Fibroblast of lung (primary cell): ENCODE results near the gene SUMO2. TPM values are rescaled to one million over a fixed set of nuclear protein-coding genes. Genes with fewer than 3 reads are reported as not detected.
"Not testable (repeated sequence)": the region's sequence is repeated elsewhere in the genome, so short reads cannot be mapped to it uniquely, and the experiment has no call there.

Experiments used
- DNase-seq, 2 donors: peaks; one replicate each; pipeline versions ENCODE4 v3.0.0 to v3.0.0-alpha.2; 2010; ENCODE audit warnings: low read depth in 2 of 2
- H2AFZ ChIP-seq: 2 replicates; pipeline ENCODE4 v1.5.1; 2012; ENCODE audit warnings: low read length, control low read depth, inconsistent platforms
- H3K27ac ChIP-seq: 2 replicates; pipeline ENCODE4 v1.5.1; 2011; ENCODE audit warnings: low read length, control low read depth; ENCODE audit not compliant: insufficient read depth
- H3K27me3 ChIP-seq: 2 replicates; pipeline ENCODE4 v1.5.1; 2011; ENCODE audit warnings: mild to moderate bottlenecking, low read length; ENCODE audit not compliant: control insufficient read depth, insufficient read depth
- H3K36me3 ChIP-seq: 2 replicates; pipeline ENCODE4 v1.5.1; 2011; ENCODE audit warnings: low read length; ENCODE audit not compliant: control insufficient read depth, insufficient read depth
- H3K4me1 ChIP-seq: 2 replicates; pipeline ENCODE4 v1.5.1; 2011; ENCODE audit warnings: low read length; ENCODE audit not compliant: control insufficient read depth, insufficient read depth; ENCODE audit errors: extremely low read depth
- H3K4me2 ChIP-seq: 2 replicates; pipeline ENCODE4 v1.5.1; 2011; ENCODE audit warnings: low read length, control low read depth; ENCODE audit not compliant: insufficient read depth; ENCODE audit errors: extremely low read depth
- H3K4me3 ChIP-seq, 4 experiments: fragments of 200-600 bp in 1 of 4; sonication (generic) in 1 of 4; replicated peaks in 1 of 4; 2 replicates each; pipeline ENCODE4 v1.5.1; 2011 to 2016; ENCODE audit warnings: low read length in 4 of 4, low read depth in 3 of 4, mild to moderate bottlenecking in 3 of 4, control low read depth in 2 of 4, inconsistent platforms in 1 of 4, mixed read lengths in 1 of 4; ENCODE audit not compliant: insufficient read depth in 1 of 4; ENCODE audit errors: control extremely low read depth in 1 of 4
- H3K79me2 ChIP-seq: 2 replicates; pipeline ENCODE4 v1.5.1; 2012; ENCODE audit warnings: mild to moderate bottlenecking, low read length, inconsistent platforms; ENCODE audit not compliant: control insufficient read depth, insufficient read depth
- H3K9ac ChIP-seq: 2 replicates; pipeline ENCODE4 v1.5.1; 2011; ENCODE audit warnings: mild to moderate bottlenecking, low read length, control low read depth; ENCODE audit not compliant: insufficient read depth
- H3K9me3 ChIP-seq: 2 replicates; pipeline ENCODE4 v1.5.1; 2012; ENCODE audit warnings: low read depth, low read length; ENCODE audit not compliant: control insufficient read depth, insufficient read depth
- H4K20me1 ChIP-seq: 2 replicates; pipeline ENCODE4 v1.5.1; 2011; ENCODE audit warnings: low read length; ENCODE audit not compliant: control insufficient read depth, insufficient read depth; ENCODE audit errors: extremely low read depth
- CTCF ChIP-seq, 2 donors: IDR thresholded peaks in 1 of 2; conservative IDR thresholded peaks in 1 of 2; 1 replicate in 1 of 2; 2 replicates in 1 of 2; pipeline ENCODE4 v1.5.1; 2011 to 2012; ENCODE audit warnings: low read length in 2 of 2, control low read depth in 1 of 2, inconsistent platforms in 1 of 2, low read depth in 1 of 2, mild to moderate bottlenecking in 1 of 2
- EZH2 ChIP-seq: IDR thresholded peaks from 2 replicates; pipeline ENCODE4 v1.5.1; 2012; ENCODE audit warnings: low read length, control low read depth, mild to moderate bottlenecking; ENCODE audit errors: missing control alignments
- polyA plus RNA-seq, 2 donors: library from polyadenylated mRNA; depleted of rRNA in 1 of 2; stranded (reverse) in 1 of 2; unstranded in 1 of 2; fragments of >200 nt; gene quantifications; 2 replicates each; pipeline ENCODE4 v1.2.1, GENCODE V29; 2011 to 2012; ENCODE audit warnings: missing spikeins in 1 of 2
- total RNA-seq: library from RNA; depleted of rRNA; stranded (reverse); fragments of >200 nt; gene quantifications from 2 replicates; pipeline ENCODE4 v1.2.1, GENCODE V29; 2014

SUMO2 gene
- total and polyA plus RNA-seq, 2 donors (not counting 1 experiment from before 2014, with no cell fraction given): 122 to 191 TPM

- Histone ChIP-seq H3K4me2 (no peak overlapping the region), H3K27me3 (no peaks in the 10 kb centered on the region), H3K4me1 (no peaks in the 10 kb centered on the region), H2AFZ (no peak overlapping the region), H3K79me2 (no peaks in the 10 kb centered on the region), H3K9ac (no peak overlapping the region), H3K27ac (no peak overlapping the region), H3K4me3 (no peak overlapping the region), H3K36me3 (peaks cover 12% of the 10 kb centered on the region), H4K20me1 (no peaks in the 10 kb centered on the region), H3K9me3 (no peaks in the 10 kb centered on the region)
- TF ChIP-seq CTCF (conservative IDR thresholded peaks at IDR 0.05 in 1 of 2, IDR thresholded peaks at IDR 0.05 in 1 of 2; ENCODE audit: low read depth in 1 of 2, low read length in 2 of 2) (no peak), EZH2 (no peak)
- DNase-seq: no peak
These were observed 53.9 kb downstream of the SUMO2 start for GRCh38 chr17:75128694-75129505.

DNA sequence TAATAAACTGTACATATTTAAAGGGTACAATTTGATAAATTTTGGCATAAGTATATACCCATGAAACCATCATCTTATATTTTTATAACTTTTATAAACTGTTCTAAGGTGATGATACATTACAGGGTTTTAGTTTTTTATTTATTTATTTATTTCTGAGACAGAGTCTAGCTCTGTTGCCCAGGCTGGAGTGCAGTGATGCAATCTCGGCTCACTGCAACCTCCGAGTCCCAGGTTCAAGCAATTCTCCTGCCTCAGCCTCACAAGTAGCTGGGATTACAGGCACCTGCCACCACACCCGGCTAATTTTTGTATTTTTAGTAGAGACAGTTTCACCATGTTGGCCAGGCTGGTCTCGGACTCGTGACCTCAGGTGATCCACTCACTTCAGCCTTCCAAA, 54.8 kb downstream of the SUMO2 start:
- peaks cover 12% of the 10 kb centered on the region for H3K36me3 ChIP-seq
- not testable (repeated sequence) for H3K4me3 ChIP-seq, H4K20me1 ChIP-seq, DNase-seq, H3K79me2 ChIP-seq, H3K4me1 ChIP-seq, H3K9me3 ChIP-seq, H3K27me3 ChIP-seq, H2AFZ ChIP-seq, H3K4me2 ChIP-seq, H3K9ac ChIP-seq, H3K27ac ChIP-seq

DNA sequence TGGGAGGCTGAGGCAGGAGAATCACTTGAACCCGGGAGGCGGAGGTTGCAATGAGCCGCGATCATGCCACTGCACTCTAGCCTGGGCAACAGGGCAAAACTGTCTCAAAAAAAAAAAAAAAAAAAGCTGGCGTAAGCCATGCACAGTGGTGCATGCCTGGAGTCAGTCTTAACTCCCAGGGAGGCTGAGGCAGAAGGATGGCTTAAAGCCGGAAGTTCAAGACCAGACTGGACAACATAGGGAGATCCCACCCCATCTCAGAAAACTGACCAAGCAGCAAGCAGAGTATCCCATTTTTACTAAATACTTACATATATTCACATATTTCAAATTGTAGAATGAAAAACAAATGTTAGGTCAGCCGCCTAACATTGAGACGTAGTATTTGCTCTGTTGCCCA, 55.8 kb downstream of the SUMO2 start:
- no peaks in the 10 kb centered on the region for H3K27me3 ChIP-seq
- H3K4me3 ChIP-seq: no peak overlapping the region
- no peaks in the 10 kb centered on the region for H3K9me3 ChIP-seq
- no peaks in the 10 kb centered on the region for H3K4me1 ChIP-seq
- DNase-seq: no peak
- no peak overlapping the region for H2AFZ ChIP-seq
- H3K27ac ChIP-seq: no peak overlapping the region
- no peaks in the 10 kb centered on the region for H4K20me1 ChIP-seq
- H3K36me3 ChIP-seq: peaks cover 12% of the 10 kb centered on the region
- no peaks in the 10 kb centered on the region for H3K79me2 ChIP-seq
- TF ChIP-seq CTCF (conservative IDR thresholded peaks at IDR 0.05 in 1 of 2, IDR thresholded peaks at IDR 0.05 in 1 of 2; ENCODE audit: low read depth in 1 of 2, low read length in 2 of 2) (no peak), EZH2 (no peak)
- H3K9ac ChIP-seq: no peak overlapping the region
- no peak overlapping the region for H3K4me2 ChIP-seq
